IPS DF 4.7 (cell line): ENCODE measurements around the gene FAM53B.

Experiments
- DNase-seq: peaks from one replicate; pipeline ENCODE4 v3.0.0-alpha.2; 2013; ENCODE audit warnings: low spot score; ENCODE audit errors: extremely low read depth

Gene FAM53B

GRCh38 chr10:124680675-124681074 is 63.5 kb downstream of the FAM53B start:
- DNase-seq, result no peak

GRCh38 chr10:124679401-124679800 is 64.8 kb downstream of the FAM53B start:
- DNase-seq, result no peak

GRCh38 chr10:124678557-124679240 is 65.5 kb downstream of the FAM53B start:
- DNase-seq, result no peak

DNA sequence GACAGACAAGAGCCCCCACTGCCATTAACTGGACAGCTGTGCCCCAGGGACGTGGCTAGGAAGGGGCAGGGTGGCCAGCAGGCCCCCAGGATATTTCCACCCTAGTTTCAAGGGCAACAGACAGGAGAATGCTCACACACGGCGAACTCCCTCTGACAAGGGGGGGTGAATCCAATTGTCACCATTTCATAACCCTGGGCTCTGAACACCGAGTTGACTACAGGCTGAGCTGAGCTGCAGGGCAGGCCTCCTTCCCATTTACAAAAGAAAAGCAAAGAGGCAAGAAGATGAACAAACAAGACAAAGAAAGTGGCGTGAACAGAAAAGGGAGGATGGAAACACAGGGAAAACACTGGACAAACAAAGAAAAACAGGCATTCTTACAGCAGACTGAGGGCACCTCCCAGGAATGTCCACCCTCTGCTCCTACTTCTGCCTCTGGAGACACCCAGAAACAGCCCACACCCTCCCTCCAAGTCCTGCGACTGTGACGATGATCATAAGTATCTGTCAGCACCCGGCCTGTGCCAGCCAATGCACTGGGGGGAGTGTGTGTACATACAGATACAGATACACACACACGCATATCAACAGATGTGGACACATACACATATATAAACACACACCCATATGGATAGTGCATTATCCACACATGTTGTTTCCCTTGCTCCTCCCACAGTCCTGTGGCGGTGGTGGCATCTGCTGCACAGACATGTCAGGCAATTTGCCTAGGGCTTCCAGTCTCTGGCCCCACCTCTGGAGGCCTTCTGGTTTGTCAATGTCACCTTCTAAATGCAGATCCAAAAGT is 66.2 kb downstream of the FAM53B start:
- no peak for DNase-seq

- DNase-seq, result no peak
These were observed 66.9 kb downstream of the FAM53B start for GRCh38 chr10:124677293-124677699.

- no peak for DNase-seq
These were observed 67.6 kb downstream of the FAM53B start for GRCh38 chr10:124676416-124677062.

DNA sequence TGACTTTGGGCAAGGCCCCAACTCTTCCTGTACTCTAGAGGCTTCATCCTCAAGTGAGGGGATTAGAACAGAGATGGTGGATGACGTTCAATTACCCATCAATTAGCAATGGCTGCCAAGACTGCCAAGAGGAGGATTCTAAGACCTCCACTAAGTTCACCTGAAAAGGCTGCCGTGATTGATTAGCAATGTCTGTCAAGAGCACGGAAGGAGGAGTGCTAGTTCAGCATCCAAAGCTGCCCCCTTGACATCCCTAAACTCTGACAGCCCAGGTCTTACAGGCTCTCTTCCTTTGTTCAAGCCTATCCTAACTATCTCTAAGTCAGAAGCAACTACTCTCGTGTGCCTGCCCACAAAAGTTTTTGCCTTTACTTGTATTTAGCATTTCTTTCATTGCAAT is 68.4 kb downstream of the FAM53B start:
- no peak for DNase-seq

DNA sequence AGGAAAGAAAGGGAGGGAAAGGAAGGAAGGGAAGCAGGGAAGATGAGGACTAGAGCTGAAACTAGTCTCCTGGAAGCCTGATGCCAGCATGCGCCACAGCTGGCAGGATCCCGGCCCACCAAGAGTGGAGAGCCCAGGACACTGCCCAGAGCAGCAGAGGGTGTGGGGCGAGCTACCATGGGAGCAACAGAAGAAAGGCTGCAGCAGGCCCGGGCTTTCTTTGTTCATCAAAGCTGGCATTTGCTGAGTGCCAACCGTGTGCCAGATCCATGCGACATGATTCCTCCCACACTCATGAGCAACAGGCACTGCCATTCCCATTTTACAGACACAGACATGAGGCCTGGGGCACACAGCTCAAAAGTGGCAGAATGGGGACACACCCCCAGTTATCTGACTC is 68.9 kb downstream of the FAM53B start:
- DNase-seq, result no peak

GRCh38 chr10:124674768-124675222 is 69.4 kb downstream of the FAM53B start:
- no peak for DNase-seq

DNA sequence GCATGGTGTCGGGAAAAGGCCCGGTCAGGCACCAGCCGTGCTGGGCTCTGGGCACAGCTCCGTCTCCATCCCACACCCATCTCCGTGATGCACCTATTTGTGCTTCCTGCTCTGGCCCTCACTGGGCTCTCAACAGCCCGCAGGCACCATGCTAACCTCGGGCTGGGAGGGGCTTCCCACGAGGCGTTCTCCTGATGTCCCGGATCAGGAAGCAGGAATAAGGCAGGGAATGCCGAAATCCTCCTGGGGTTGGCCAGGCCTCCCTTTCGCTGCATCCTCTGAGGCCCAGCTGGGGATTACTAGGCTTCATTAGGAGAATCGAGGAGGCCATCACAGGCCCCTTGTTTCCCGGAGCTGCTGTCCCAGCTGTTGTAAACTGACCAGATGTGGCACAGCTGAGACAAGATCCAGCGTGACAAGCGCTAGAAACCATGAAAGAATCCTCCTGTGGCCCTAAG is 72.0 kb downstream of the FAM53B start:
- DNase-seq, result no peak

- DNase-seq, result no peak
These were observed 72.6 kb downstream of the FAM53B start for GRCh38 chr10:124671486-124672075.

DNA sequence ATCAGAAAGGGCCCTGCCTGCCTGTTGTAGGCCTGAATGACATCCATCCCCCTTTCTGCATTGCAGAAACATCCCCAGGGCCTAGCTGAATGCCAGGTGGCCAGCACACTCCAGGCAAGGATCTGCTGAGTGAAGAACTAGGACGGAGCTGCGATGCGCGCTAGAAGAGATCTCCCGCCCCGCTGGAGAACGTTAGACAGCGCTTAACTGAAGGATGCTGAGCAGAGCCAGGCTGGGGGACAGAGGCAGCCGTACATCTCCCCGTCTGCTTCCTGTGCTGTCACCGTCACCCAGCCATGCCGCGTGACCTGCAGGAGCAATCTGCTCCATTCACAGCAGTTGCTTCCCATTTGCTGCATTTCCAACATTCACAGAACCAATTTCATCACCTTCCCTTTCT is 73.3 kb downstream of the FAM53B start:
- DNase-seq, result no peak

DNA sequence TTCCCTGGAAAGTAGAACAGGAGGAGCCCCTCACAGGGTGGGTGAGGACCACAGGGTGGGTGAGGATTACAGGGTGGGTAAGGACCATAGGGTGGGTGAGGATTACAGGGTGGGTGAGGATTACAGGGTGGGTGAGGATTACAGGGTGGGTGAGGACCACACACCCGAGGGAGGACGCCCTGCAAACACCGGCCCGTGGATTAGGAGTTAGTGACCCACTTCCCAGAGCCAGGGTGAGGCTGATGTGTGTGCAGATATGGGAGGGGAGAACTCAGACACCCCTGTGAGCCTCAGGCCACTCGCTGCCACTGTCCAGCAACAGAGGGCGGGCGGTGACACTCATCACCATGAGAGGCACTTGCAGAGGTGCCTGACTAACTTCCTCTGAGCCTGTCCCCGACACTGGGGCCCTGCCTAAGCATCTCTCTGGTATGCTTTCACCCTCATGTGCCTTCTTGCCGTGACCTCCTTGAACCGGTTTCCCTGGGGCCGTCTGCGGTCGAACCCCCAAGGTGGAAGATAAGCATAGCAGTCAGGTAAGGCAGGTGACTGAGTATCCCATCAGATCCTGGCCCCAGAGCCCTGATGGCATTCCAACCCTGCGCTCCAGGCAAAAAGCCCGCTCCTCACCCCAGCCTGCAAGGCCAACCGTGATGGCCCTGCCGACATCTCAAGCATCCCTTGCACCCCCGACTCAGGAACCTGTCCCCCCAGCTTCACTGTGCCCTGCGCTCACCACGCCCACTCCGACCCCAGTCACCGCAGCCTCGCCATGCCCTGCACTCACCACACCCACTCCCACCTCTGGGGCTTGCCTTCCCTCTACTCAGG is 74.1 kb downstream of the FAM53B start:
- no peak for DNase-seq

- DNase-seq, result no peak
These were observed 74.9 kb downstream of the FAM53B start for GRCh38 chr10:124669141-124669823.

DNA sequence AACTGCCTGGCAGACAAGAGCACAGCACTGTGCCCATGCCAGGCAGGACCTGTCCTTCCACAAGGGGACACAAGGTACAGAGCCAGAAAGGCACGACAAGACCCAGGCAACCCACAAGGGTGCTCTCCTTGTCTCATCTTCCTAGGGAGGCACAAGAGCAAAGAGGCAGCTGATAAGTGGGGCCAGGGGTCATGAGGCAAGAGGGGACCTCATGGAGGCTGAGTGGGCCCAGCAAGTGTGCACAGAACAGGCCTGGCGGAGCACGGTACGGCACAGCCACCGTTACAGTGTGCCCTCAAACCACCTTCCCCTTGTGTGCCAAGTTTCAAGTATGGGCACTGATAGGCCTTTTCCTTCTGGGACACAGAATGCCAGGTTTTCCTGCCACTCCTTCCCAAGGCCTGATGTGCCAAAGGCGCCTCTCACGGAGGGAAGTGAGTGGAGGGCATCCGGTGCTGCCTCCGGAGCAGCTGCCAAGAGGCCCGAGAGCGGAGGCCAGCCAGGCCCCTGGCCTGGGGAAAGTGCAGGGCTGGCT is 75.6 kb downstream of the FAM53B start:
- DNase-seq, result no peak

GRCh38 chr10:124667425-124668345 is 76.5 kb downstream of the FAM53B start:
- no peak for DNase-seq

- DNase-seq, result no peak
These were observed 77.7 kb downstream of the FAM53B start for GRCh38 chr10:124666494-124666893.

- DNase-seq, result no peak
These were observed 78.2 kb downstream of the FAM53B start for GRCh38 chr10:124665980-124666379.

DNA sequence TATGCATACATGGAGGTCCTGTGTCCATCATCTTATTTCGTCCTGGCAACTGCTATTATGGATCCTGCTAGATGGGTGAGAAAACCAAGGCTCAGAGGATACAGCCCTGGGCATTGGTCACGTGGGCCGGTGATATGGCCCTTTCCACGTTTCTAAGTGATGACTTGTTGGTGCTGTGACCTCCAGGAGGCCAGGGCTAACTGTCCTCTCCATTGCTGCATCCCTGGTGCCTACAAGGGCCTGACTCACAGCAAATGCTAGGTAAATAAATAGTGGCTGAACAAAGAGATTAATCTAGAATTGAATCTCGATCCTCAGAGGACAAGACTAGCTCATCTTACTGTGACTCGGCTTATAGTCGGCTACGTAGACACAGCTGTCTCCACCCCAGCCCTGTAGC is 78.6 kb downstream of the FAM53B start:
- DNase-seq, result no peak
